ENCODE results near the gene HPCAL1. TPM values are rescaled to one million over a fixed set of nuclear protein-coding genes. Genes with fewer than 3 reads are reported as not detected.

The HPCAL1 gene
- total RNA-seq, 2 donors from 2014 or later = 44.2 TPM

GRCh38 chr2:10320933-10321332 is 18.2 kb downstream of the HPCAL1 start:
- no peak for ATAC-seq
- peaks cover 2% of the 10 kb centered on the region for H3K36me3 Mint-ChIP-seq (ENCODE audit: low read depth)
- H3K4me3 Mint-ChIP-seq = no peak overlapping the region
- H3K9me3 ChIP-seq (ENCODE audit: control insufficient read depth, low read length, poor library complexity, severe bottlenecking) = no peaks in the 10 kb centered on the region
- H3K27me3 Mint-ChIP-seq = no peaks in the 10 kb centered on the region
- no peak for DNase-seq
- no peak overlapping the region for H3K27ac Mint-ChIP-seq
- H3K4me1 Mint-ChIP-seq = peaks cover 24% of the 10 kb centered on the region

- Mint-ChIP-seq H3K36me3 (ENCODE audit: low read depth) (peaks cover 2% of the 10 kb centered on the region), H3K4me3 (no peak overlapping the region), H3K4me1 (peaks cover 26% of the 10 kb centered on the region), H3K27me3 (no peaks in the 10 kb centered on the region), H3K27ac (no peak overlapping the region)
- DNase-seq (no peak), ATAC-seq (no peak)
- H3K9me3 ChIP-seq (ENCODE audit: control insufficient read depth, low read length, poor library complexity, severe bottlenecking) = no peaks in the 10 kb centered on the region
Observed at GRCh38 chr2:10321622-10322021, 18.9 kb downstream of the HPCAL1 start.

- Mint-ChIP-seq H3K4me3 (no peak overlapping the region), H3K4me1 (peaks cover 30% of the 10 kb centered on the region), H3K27me3 (no peaks in the 10 kb centered on the region), H3K36me3 (ENCODE audit: low read depth) (peaks cover 2% of the 10 kb centered on the region), H3K27ac (no peak overlapping the region)
- DNase-seq (no peak), ATAC-seq (no peak)
- no peaks in the 10 kb centered on the region for H3K9me3 ChIP-seq (ENCODE audit: control insufficient read depth, low read length, poor library complexity, severe bottlenecking)
Observed at GRCh38 chr2:10322481-10322880, 19.8 kb downstream of the HPCAL1 start.

- no peak overlapping the region for H3K4me3 Mint-ChIP-seq
- H3K27me3 Mint-ChIP-seq = no peaks in the 10 kb centered on the region
- no peak overlapping the region for H3K27ac Mint-ChIP-seq
- no peaks in the 10 kb centered on the region for H3K9me3 ChIP-seq (ENCODE audit: control insufficient read depth, low read length, poor library complexity, severe bottlenecking)
- DNase-seq (no peak), ATAC-seq (no peak)
- peaks cover 2% of the 10 kb centered on the region for H3K36me3 Mint-ChIP-seq (ENCODE audit: low read depth)
- H3K4me1 Mint-ChIP-seq = peaks cover 34% of the 10 kb centered on the region
Observed at GRCh38 chr2:10322973-10323372, 20.3 kb downstream of the HPCAL1 start.

GRCh38 chr2:10323535-10323934 is 20.8 kb downstream of the HPCAL1 start:
- DNase-seq (no peak), ATAC-seq (no peak)
- peaks cover 2% of the 10 kb centered on the region for H3K36me3 Mint-ChIP-seq (ENCODE audit: low read depth)
- H3K27me3 Mint-ChIP-seq = no peaks in the 10 kb centered on the region
- no peaks in the 10 kb centered on the region for H3K9me3 ChIP-seq (ENCODE audit: control insufficient read depth, low read length, poor library complexity, severe bottlenecking)
- H3K4me1 Mint-ChIP-seq = peaks cover 38% of the 10 kb centered on the region
- H3K4me3 Mint-ChIP-seq = no peak overlapping the region
- H3K27ac Mint-ChIP-seq = no peak overlapping the region

- H3K4me1 Mint-ChIP-seq = peaks cover 39% of the 10 kb centered on the region
- ATAC-seq = no peak
- no peaks in the 10 kb centered on the region for H3K9me3 ChIP-seq (ENCODE audit: control insufficient read depth, low read length, poor library complexity, severe bottlenecking)
- H3K4me3 Mint-ChIP-seq = no peak overlapping the region
- H3K27ac Mint-ChIP-seq = peak overlapping the region; percentile 74
- peaks cover 2% of the 10 kb centered on the region for H3K36me3 Mint-ChIP-seq (ENCODE audit: low read depth)
- no peak for DNase-seq
- H3K27me3 Mint-ChIP-seq = no peaks in the 10 kb centered on the region
Observed at GRCh38 chr2:10324095-10324832, 21.6 kb downstream of the HPCAL1 start.

- H3K9me3 ChIP-seq (ENCODE audit: control insufficient read depth, low read length, poor library complexity, severe bottlenecking) = no peaks in the 10 kb centered on the region
- Mint-ChIP-seq H3K4me1 (peaks cover 49% of the 10 kb centered on the region), H3K4me3 (no peak overlapping the region), H3K27me3 (no peaks in the 10 kb centered on the region), H3K27ac (peak overlapping the region; percentile 97), H3K36me3 (ENCODE audit: low read depth) (peaks cover 2% of the 10 kb centered on the region)
- no peak for DNase-seq
- no peak for ATAC-seq
Observed at GRCh38 chr2:10325278-10326145, 22.8 kb downstream of the HPCAL1 start.

GRCh38 chr2:10326151-10326616 is 23.5 kb downstream of the HPCAL1 start:
- DNase-seq = no peak
- ATAC-seq = no peak
- Mint-ChIP-seq H3K36me3 (ENCODE audit: low read depth) (peaks cover 2% of the 10 kb centered on the region), H3K4me3 (no peak overlapping the region), H3K4me1 (peaks cover 53% of the 10 kb centered on the region), H3K27ac (peak overlapping the region; percentile 97), H3K27me3 (no peaks in the 10 kb centered on the region)
- no peaks in the 10 kb centered on the region for H3K9me3 ChIP-seq (ENCODE audit: control insufficient read depth, low read length, poor library complexity, severe bottlenecking)

- ATAC-seq (no peak), DNase-seq (no peak)
- H3K4me3 Mint-ChIP-seq = no peak overlapping the region
- H3K27ac Mint-ChIP-seq = peak overlapping the region; percentile 97
- H3K9me3 ChIP-seq (ENCODE audit: control insufficient read depth, low read length, poor library complexity, severe bottlenecking) = no peaks in the 10 kb centered on the region
- peaks cover 60% of the 10 kb centered on the region for H3K4me1 Mint-ChIP-seq
- peaks cover 2% of the 10 kb centered on the region for H3K36me3 Mint-ChIP-seq (ENCODE audit: low read depth)
- no peaks in the 10 kb centered on the region for H3K27me3 Mint-ChIP-seq
Observed at GRCh38 chr2:10326707-10327594, 24.2 kb downstream of the HPCAL1 start.

- Mint-ChIP-seq H3K27me3 (no peaks in the 10 kb centered on the region), H3K27ac (peak overlapping the region; percentile 97), H3K4me1 (peaks cover 66% of the 10 kb centered on the region), H3K4me3 (no peak overlapping the region), H3K36me3 (ENCODE audit: low read depth) (no peaks in the 10 kb centered on the region)
- no peaks in the 10 kb centered on the region for H3K9me3 ChIP-seq (ENCODE audit: control insufficient read depth, low read length, poor library complexity, severe bottlenecking)
- no peak for ATAC-seq
- DNase-seq = no peak
Observed at GRCh38 chr2:10327896-10328669, 25.4 kb downstream of the HPCAL1 start.

- H3K9me3 ChIP-seq (ENCODE audit: control insufficient read depth, low read length, poor library complexity, severe bottlenecking) = no peaks in the 10 kb centered on the region
- Mint-ChIP-seq H3K4me3 (no peak overlapping the region), H3K36me3 (ENCODE audit: low read depth) (no peaks in the 10 kb centered on the region), H3K27ac (peak overlapping the region; percentile 97), H3K27me3 (no peaks in the 10 kb centered on the region), H3K4me1 (peaks cover 64% of the 10 kb centered on the region)
- DNase-seq = no peak
- no peak for ATAC-seq
Observed at GRCh38 chr2:10328670-10329579, 26.2 kb downstream of the HPCAL1 start.

- Mint-ChIP-seq H3K27me3 (no peaks in the 10 kb centered on the region), H3K4me1 (peaks cover 64% of the 10 kb centered on the region), H3K4me3 (peak overlapping the region; percentile 97), H3K27ac (peak overlapping the region; percentile 97), H3K36me3 (ENCODE audit: low read depth) (no peaks in the 10 kb centered on the region)
- no peaks in the 10 kb centered on the region for H3K9me3 ChIP-seq (ENCODE audit: control insufficient read depth, low read length, poor library complexity, severe bottlenecking)
- DNase-seq (no peak), ATAC-seq (peak; percentile 13)
Observed at GRCh38 chr2:10329580-10329879, 26.8 kb downstream of the HPCAL1 start.

All from T-helper 17 cell (primary cell).